ENCODE results near the gene CHRNB1. TPM values are rescaled to one million over a fixed set of nuclear protein-coding genes. Genes with fewer than 3 reads are reported as not detected.

The CHRNB1 gene
- total RNA-seq, 2 donors from 2014 or later, result 6.9 to 10.4 TPM

- H3K4me1 ChIP-seq (replicated peaks), result no peaks in the 10 kb centered on the region
- DNase-seq (ENCODE audit: low spot score), result no peak
- H3K9me3 ChIP-seq, result no peaks in the 10 kb centered on the region
- 80% methylated on average over 14 of the region's 14 CpGs for WGBS
- intact Hi-C loops (cut with DNase I), result no loop called here
- no peaks in the 10 kb centered on the region for H3K27me3 ChIP-seq (replicated peaks; ENCODE audit: insufficient read depth)
- no peak overlapping the region for H3K27ac ChIP-seq
- TF ChIP-seq POLR2A (IDR thresholded peaks at IDR 0.05), result no peak
- no peak for TF ChIP-seq POLR2AphosphoS5 (IDR thresholded peaks at IDR 0.05)
- TF ChIP-seq CTCF (IDR thresholded peaks at IDR 0.05), result no peak
- H3K4me3 ChIP-seq, result no peak overlapping the region
- H3K36me3 ChIP-seq, result no peaks in the 10 kb centered on the region
These were observed 30.0 kb upstream of the CHRNB1 start for GRCh38 chr17:7414837-7415236.

GRCh38 chr17:7415784-7416183 lies 29.1 kb upstream of the CHRNB1 start:
- no peak for TF ChIP-seq CTCF (IDR thresholded peaks at IDR 0.05)
- no peak for TF ChIP-seq POLR2A (IDR thresholded peaks at IDR 0.05)
- TF ChIP-seq POLR2AphosphoS5 (IDR thresholded peaks at IDR 0.05), result no peak
- Histone ChIP-seq H3K4me3 (no peak overlapping the region), H3K9me3 (no peaks in the 10 kb centered on the region), H3K27me3 (replicated peaks; ENCODE audit: insufficient read depth) (no peaks in the 10 kb centered on the region), H3K4me1 (replicated peaks) (no peaks in the 10 kb centered on the region), H3K27ac (no peak overlapping the region), H3K36me3 (no peaks in the 10 kb centered on the region)
- WGBS, result 89% methylated on average over 21 of the region's 23 CpGs
- DNase-seq (ENCODE audit: low spot score), result no peak
- intact Hi-C loops (cut with DNase I), result no loop called here

DNA sequence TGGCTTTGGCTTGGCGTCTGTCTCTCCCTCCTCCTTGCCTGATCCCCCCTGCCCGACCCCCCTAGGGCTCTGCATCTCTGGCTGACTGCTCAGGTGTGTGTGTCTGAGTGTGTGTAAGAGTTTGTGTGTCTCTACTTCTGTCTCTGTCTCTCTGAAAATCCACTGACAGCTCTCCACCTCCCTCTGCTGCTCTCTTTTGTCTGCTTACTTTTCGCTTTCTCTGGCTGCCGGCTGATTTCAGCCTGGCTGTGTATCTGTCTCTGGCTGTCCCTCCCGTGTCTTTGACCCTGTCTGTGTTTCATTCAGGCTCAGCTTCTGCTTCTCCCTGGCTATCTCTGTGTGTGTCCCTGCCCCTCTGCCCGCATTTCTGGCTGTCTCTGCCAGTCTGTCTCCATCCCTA lies 28.5 kb upstream of the CHRNB1 start:
- H3K36me3 ChIP-seq, result no peaks in the 10 kb centered on the region
- H3K9me3 ChIP-seq, result no peaks in the 10 kb centered on the region
- H3K4me3 ChIP-seq, result no peak overlapping the region
- intact Hi-C loops (cut with DNase I), result no loop called here
- DNase-seq (ENCODE audit: low spot score), result no peak
- TF ChIP-seq POLR2AphosphoS5 (IDR thresholded peaks at IDR 0.05), result no peak
- no peak for TF ChIP-seq CTCF (IDR thresholded peaks at IDR 0.05)
- H3K27ac ChIP-seq, result no peak overlapping the region
- H3K4me1 ChIP-seq (replicated peaks), result no peaks in the 10 kb centered on the region
- no peaks in the 10 kb centered on the region for H3K27me3 ChIP-seq (replicated peaks; ENCODE audit: insufficient read depth)
- 83% methylated on average over 6 of the region's 6 CpGs for WGBS

DNA sequence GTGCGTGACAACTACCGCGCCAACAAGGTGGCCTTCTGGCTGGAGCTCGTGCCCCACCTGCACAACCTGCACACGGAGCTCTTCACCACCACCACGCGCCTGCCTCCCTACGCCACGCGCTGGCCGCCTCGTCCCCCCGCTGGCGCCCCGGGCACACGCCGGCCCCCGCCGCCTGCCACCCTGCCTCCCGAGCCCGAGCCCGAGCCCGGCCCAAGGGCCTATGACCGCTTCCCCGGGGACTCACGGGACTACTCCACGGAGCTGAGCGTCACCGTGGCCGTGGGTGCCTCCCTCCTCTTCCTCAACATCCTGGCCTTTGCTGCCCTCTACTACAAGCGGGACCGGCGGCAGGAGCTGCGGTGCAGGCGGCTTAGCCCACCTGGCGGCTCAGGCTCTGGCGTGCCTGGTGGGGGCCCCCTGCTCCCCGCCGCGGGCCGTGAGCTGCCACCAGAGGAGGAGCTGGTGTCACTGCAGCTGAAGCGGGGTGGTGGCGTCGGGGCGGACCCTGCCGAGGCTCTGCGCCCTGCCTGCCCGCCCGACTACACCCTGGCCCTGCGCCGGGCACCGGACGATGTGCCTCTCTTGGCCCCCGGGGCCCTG lies 27.7 kb upstream of the CHRNB1 start:
- intact Hi-C loops (cut with DNase I), result no loop called here
- no peak overlapping the region for H3K4me3 ChIP-seq
- no peaks in the 10 kb centered on the region for H3K27me3 ChIP-seq (replicated peaks; ENCODE audit: insufficient read depth)
- H3K36me3 ChIP-seq, result no peaks in the 10 kb centered on the region
- TF ChIP-seq POLR2AphosphoS5 (IDR thresholded peaks at IDR 0.05), result no peak
- TF ChIP-seq CTCF (IDR thresholded peaks at IDR 0.05), result no peak
- no peak for TF ChIP-seq POLR2A (IDR thresholded peaks at IDR 0.05)
- H3K4me1 ChIP-seq (replicated peaks), result no peaks in the 10 kb centered on the region
- H3K9me3 ChIP-seq, result no peaks in the 10 kb centered on the region
- 93% methylated on average over 53 of the region's 54 CpGs for WGBS
- no peak for DNase-seq (ENCODE audit: low spot score)
- H3K27ac ChIP-seq, result no peak overlapping the region

DNA sequence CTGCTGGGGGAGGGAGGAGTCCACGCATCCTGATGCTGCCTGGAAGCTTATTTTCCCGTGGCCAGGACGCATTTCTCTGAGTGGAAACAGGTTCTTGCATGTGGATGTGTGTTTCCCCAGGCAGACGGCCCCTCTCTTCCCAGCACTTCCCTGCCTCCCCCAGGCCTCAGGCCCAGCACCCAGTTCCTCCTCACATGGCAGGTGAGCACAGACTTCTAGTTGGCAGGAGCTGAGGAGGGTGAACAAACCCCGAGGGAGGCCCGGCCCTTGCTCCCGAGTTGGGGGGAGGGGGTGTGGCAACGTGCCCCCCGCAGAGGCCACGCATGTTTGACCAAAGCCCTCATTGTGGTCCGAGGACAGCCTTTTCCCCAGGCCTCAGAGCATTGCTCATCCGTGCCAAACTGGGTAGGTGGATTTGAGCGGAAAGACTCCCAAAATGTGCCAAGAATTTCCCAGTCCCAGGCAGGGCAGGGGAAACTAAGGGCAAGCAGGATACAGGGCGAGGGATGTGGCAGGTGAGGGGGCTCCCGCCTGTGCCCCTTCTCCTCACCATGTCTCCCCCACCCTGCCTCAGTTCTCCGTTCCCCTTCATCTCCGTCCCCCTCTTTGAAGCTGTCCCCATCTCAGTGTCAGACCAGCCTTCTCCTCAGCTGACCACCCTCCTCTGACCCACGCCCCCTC lies 26.2 kb upstream of the CHRNB1 start:
- WGBS, result 63% methylated on average over 18 of the region's 18 CpGs
- no peak for DNase-seq (ENCODE audit: low spot score)
- no peaks in the 10 kb centered on the region for H3K36me3 ChIP-seq
- H3K4me1 ChIP-seq (replicated peaks), result no peaks in the 10 kb centered on the region
- H3K4me3 ChIP-seq, result no peak overlapping the region
- H3K9me3 ChIP-seq, result no peaks in the 10 kb centered on the region
- TF ChIP-seq POLR2AphosphoS5 (IDR thresholded peaks at IDR 0.05), result no peak
- TF ChIP-seq POLR2A (IDR thresholded peaks at IDR 0.05), result no peak
- no peak for TF ChIP-seq CTCF (IDR thresholded peaks at IDR 0.05)
- no peak overlapping the region for H3K27ac ChIP-seq
- H3K27me3 ChIP-seq (replicated peaks; ENCODE audit: insufficient read depth), result no peaks in the 10 kb centered on the region
- intact Hi-C loops (cut with DNase I), result no loop called here
